ENCODE data around the gene SLC8A1. TPM values are rescaled to one million over a fixed set of nuclear protein-coding genes. Genes with fewer than 3 reads are reported as not detected.

Gene SLC8A1
- total RNA-seq, 1 donor, result 82.9 TPM

DNA sequence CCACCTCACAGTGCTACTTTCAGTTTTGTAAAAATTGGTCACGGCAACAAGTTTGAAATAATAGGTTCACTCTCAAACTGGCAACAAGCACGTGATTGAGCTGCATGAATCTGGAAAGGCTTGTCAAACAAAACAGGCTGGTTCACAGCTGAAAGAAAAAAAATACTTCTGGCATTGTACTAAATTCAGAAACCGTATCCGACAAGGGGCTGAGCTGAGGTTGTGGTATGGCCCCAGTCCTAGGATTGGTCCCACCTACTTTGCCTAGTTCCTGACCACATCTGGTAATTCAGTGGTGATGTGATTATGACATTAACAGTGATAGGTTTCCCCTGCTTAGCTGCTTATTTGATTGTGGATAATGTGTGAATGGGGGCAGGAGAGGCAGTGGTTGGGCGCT, 346.3 kb downstream of the SLC8A1 start:
- no peaks in the 10 kb centered on the region for H3K79me2 ChIP-seq (ENCODE audit: insufficient read depth, low read length)
- H3K4me2 ChIP-seq (ENCODE audit: insufficient read depth, low read length), result peak overlapping the region; percentile 32
- H3K4me3 ChIP-seq (ENCODE audit: insufficient read depth, low read length), result peak overlapping the region; percentile 10
- peaks cover 53% of the 10 kb centered on the region for H3K4me1 ChIP-seq (ENCODE audit: insufficient read depth, low read length)
- no peak for DNase-seq (ENCODE audit: insufficient read length, low spot score, missing footprints)
- no peaks in the 10 kb centered on the region for H3K27me3 ChIP-seq (ENCODE audit: insufficient read depth, low read length)
- peak overlapping the region; percentile 96 for H3K27ac ChIP-seq (ENCODE audit: low read depth, low read length)
- TF ChIP-seq, protein P1, sequence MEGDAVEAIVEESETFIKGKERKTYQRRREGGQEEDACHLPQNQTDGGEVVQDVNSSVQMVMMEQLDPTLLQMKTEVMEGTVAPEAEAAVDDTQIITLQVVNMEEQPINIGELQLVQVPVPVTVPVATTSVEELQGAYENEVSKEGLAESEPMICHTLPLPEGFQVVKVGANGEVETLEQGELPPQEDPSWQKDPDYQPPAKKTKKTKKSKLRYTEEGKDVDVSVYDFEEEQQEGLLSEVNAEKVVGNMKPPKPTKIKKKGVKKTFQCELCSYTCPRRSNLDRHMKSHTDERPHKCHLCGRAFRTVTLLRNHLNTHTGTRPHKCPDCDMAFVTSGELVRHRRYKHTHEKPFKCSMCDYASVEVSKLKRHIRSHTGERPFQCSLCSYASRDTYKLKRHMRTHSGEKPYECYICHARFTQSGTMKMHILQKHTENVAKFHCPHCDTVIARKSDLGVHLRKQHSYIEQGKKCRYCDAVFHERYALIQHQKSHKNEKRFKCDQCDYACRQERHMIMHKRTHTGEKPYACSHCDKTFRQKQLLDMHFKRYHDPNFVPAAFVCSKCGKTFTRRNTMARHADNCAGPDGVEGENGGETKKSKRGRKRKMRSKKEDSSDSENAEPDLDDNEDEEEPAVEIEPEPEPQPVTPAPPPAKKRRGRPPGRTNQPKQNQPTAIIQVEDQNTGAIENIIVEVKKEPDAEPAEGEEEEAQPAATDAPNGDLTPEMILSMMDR (IDR thresholded peaks at IDR 0.05; ENCODE audit: extremely low read depth, low read depth, low read length), result no peak
- peak overlapping the region; percentile 3 for H2AFZ ChIP-seq (ENCODE audit: low read length)
- no peaks in the 10 kb centered on the region for H3K9me3 ChIP-seq (ENCODE audit: low read depth, low read length)
- H3K36me3 ChIP-seq (ENCODE audit: insufficient read depth, low read length), result no peaks in the 10 kb centered on the region
- H4K20me1 ChIP-seq (ENCODE audit: insufficient read depth, low read length), result no peaks in the 10 kb centered on the region

GRCh38 chr2:40103590-40103989, 348.3 kb downstream of the SLC8A1 start:
- peak overlapping the region; percentile 96 for H3K27ac ChIP-seq (ENCODE audit: low read depth, low read length)
- no peaks in the 10 kb centered on the region for H3K27me3 ChIP-seq (ENCODE audit: insufficient read depth, low read length)
- H3K9me3 ChIP-seq (ENCODE audit: low read depth, low read length), result no peaks in the 10 kb centered on the region
- no peaks in the 10 kb centered on the region for H4K20me1 ChIP-seq (ENCODE audit: insufficient read depth, low read length)
- H2AFZ ChIP-seq (ENCODE audit: low read length), result no peak overlapping the region
- H3K36me3 ChIP-seq (ENCODE audit: insufficient read depth, low read length), result no peaks in the 10 kb centered on the region
- H3K4me1 ChIP-seq (ENCODE audit: insufficient read depth, low read length), result peaks cover 73% of the 10 kb centered on the region
- peak overlapping the region; percentile 56 for H3K4me2 ChIP-seq (ENCODE audit: insufficient read depth, low read length)
- no peaks in the 10 kb centered on the region for H3K79me2 ChIP-seq (ENCODE audit: insufficient read depth, low read length)
- no peak overlapping the region for H3K4me3 ChIP-seq (ENCODE audit: insufficient read depth, low read length)
- TF ChIP-seq, protein P1 (IDR thresholded peaks at IDR 0.05; ENCODE audit: extremely low read depth, low read depth, low read length), result no peak
- no peak for DNase-seq (ENCODE audit: insufficient read length, low spot score, missing footprints)

DNA sequence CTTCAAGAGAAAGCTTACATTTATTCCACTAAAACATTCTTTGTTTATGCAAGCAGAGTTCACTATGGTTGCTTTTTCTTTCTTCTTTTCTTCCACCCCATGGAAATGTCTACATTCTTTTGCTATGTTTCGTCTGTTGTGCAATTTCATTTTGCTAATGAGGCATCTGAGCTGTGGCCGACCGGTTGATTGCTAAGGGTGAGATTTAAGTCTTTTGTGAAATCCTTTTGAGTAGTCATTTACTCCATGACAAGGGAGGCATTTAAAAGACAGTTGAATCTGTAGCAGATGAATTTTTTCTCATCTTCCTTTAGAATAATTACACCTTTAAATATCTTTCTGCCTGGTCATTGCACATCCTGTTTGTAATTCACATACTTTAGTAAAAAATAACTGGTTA, 348.7 kb downstream of the SLC8A1 start:
- H3K4me2 ChIP-seq (ENCODE audit: insufficient read depth, low read length), result peak overlapping the region; percentile 56
- no peak for DNase-seq (ENCODE audit: insufficient read length, low spot score, missing footprints)
- H3K27me3 ChIP-seq (ENCODE audit: insufficient read depth, low read length), result no peaks in the 10 kb centered on the region
- H3K27ac ChIP-seq (ENCODE audit: low read depth, low read length), result peak overlapping the region; percentile 96
- no peaks in the 10 kb centered on the region for H4K20me1 ChIP-seq (ENCODE audit: insufficient read depth, low read length)
- H3K79me2 ChIP-seq (ENCODE audit: insufficient read depth, low read length), result no peaks in the 10 kb centered on the region
- TF ChIP-seq, protein P1 (IDR thresholded peaks at IDR 0.05; ENCODE audit: extremely low read depth, low read depth, low read length), result no peak
- no peaks in the 10 kb centered on the region for H3K9me3 ChIP-seq (ENCODE audit: low read depth, low read length)
- H3K36me3 ChIP-seq (ENCODE audit: insufficient read depth, low read length), result no peaks in the 10 kb centered on the region
- H2AFZ ChIP-seq (ENCODE audit: low read length), result no peak overlapping the region
- H3K4me3 ChIP-seq (ENCODE audit: insufficient read depth, low read length), result no peak overlapping the region
- H3K4me1 ChIP-seq (ENCODE audit: insufficient read depth, low read length), result peaks cover 77% of the 10 kb centered on the region

DNA sequence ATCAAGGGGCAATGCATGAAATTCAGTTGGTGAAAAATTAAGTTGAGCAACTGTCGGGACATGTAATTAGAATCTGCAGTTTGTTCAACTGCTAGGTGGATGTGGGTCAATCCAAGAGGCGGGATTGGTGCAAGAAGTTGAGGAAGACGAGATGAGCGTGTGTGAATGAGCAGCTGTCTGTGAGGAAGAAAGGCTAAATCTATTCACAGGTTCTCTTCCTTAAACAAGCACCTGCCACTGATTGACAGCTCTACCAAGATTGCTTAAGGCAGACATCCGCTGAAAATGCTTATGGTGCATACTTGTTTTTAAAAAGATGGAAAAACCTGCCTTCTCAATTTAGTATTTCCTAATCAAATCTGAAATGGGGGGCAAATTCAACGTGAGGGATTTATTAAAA, 349.4 kb downstream of the SLC8A1 start:
- Histone ChIP-seq H3K27ac (ENCODE audit: low read depth, low read length) (peak overlapping the region; percentile 96), H3K4me2 (ENCODE audit: insufficient read depth, low read length) (peak overlapping the region; percentile 56), H3K4me1 (ENCODE audit: insufficient read depth, low read length) (peaks cover 80% of the 10 kb centered on the region), H3K79me2 (ENCODE audit: insufficient read depth, low read length) (no peaks in the 10 kb centered on the region), H3K36me3 (ENCODE audit: insufficient read depth, low read length) (no peaks in the 10 kb centered on the region), H2AFZ (ENCODE audit: low read length) (no peak overlapping the region), H4K20me1 (ENCODE audit: insufficient read depth, low read length) (no peaks in the 10 kb centered on the region), H3K4me3 (ENCODE audit: insufficient read depth, low read length) (no peak overlapping the region), H3K27me3 (ENCODE audit: insufficient read depth, low read length) (no peaks in the 10 kb centered on the region), H3K9me3 (ENCODE audit: low read depth, low read length) (no peaks in the 10 kb centered on the region)
- no peak for DNase-seq (ENCODE audit: insufficient read length, low spot score, missing footprints)
- TF ChIP-seq, protein P1 (IDR thresholded peaks at IDR 0.05; ENCODE audit: extremely low read depth, low read depth, low read length), result no peak

All from osteoblast (primary cell).